Left ventricle myocardium inferior (tissue), 1 donor: ENCODE measurements around the gene FARS2. TPM values are rescaled to one million over a fixed set of nuclear protein-coding genes. Genes with fewer than 3 reads are reported as not detected.

Source experiments
- DNase-seq: peaks from one replicate; pipeline ENCODE4 v3.0.0-alpha.2; 2020
- H3K27ac ChIP-seq: fragments of 200-600 bp; replicated peaks from 2 replicates; pipeline ENCODE4 v1.8.0; 2021
- H3K27me3 ChIP-seq: fragments of 200-600 bp; 2 replicates; pipeline ENCODE4 v1.8.0; 2021; ENCODE audit warnings: low read depth
- H3K36me3 ChIP-seq: fragments of 200-600 bp; 2 replicates; pipeline ENCODE4 v1.8.0; 2021
- H3K4me1 ChIP-seq: fragments of 200-600 bp; 2 replicates; pipeline ENCODE4 v1.8.0; 2021
- H3K4me3 ChIP-seq: fragments of 200-600 bp; 2 replicates; pipeline ENCODE4 v1.8.0; 2021; ENCODE audit warnings: mild to moderate bottlenecking, moderate library complexity
- H3K9me3 ChIP-seq: fragments of 200-600 bp; replicated peaks from 2 replicates; pipeline ENCODE4 v1.8.0; 2021
- intact Hi-C: fragments of 100-400 bp; cut with micrococcal nuclease; formaldehyde crosslinking; loops from one replicate; pipeline ENCODE4 v1.11.0; 2022
- total RNA-seq: library from RNA; stranded (reverse); fragmentation: NEBNext Ultra II Directional; extraction: Animal tissue kit (Norgen Biotek cat#: 25700); gene quantifications from one replicate; pipeline ENCODE4 v1.2.1, GENCODE V29; 2021
- TF ChIP-seq, protein P1 (sequence below): fragments of 200-600 bp; IDR thresholded peaks from 2 replicates; pipeline ENCODE4 v1.8.0; 2021; ENCODE audit warnings: antibody characterized with exemption, mild to moderate bottlenecking, borderline replicate concordance
- donor health status: DM: no; HTN: yes; CAD: no; lungs with severe emphysema.

FARS2 gene
- total RNA-seq, 1 donor from 2014 or later = 16.7 TPM

DNA sequence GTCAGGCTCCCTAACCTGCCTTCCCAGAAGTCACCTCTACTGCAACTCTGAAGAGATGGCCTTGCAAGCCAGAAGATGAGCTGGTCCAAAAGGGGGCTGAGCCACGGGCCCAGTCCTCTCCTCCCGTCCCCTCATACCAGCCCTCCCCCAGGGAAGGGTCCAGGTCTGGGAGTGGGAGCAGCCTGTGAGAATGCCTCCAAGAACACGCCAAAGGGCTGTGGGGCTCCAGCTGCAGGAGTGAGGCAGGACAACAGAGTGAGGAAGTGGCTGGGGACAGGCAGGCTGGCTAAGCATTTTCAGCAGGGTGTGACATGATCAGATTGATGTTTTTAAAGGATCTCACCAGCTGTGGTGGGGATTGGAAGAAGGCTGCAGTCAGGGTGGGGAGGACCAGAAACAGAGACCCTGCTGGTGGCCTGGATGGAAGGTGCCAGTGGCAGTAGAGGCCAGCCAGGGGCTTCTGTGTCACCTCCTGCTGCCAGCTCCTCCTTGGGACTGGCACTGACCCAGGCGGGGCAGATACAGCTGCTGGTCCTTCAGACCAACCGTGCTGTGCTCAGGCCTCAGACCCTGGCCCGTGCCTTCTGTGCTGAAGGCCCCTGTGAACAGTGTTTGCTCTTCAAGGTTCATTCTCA is 487.8 kb downstream of the FARS2 start:
- H3K27ac ChIP-seq = no peak overlapping the region
- H3K4me1 ChIP-seq = peaks cover 66% of the 10 kb centered on the region
- H3K9me3 ChIP-seq = peaks cover 8% of the 10 kb centered on the region
- intact Hi-C loops = no loop called here
- peaks cover 4% of the 10 kb centered on the region for H3K36me3 ChIP-seq
- no peak overlapping the region for H3K4me3 ChIP-seq
- no peaks in the 10 kb centered on the region for H3K27me3 ChIP-seq
- TF ChIP-seq, protein P1, sequence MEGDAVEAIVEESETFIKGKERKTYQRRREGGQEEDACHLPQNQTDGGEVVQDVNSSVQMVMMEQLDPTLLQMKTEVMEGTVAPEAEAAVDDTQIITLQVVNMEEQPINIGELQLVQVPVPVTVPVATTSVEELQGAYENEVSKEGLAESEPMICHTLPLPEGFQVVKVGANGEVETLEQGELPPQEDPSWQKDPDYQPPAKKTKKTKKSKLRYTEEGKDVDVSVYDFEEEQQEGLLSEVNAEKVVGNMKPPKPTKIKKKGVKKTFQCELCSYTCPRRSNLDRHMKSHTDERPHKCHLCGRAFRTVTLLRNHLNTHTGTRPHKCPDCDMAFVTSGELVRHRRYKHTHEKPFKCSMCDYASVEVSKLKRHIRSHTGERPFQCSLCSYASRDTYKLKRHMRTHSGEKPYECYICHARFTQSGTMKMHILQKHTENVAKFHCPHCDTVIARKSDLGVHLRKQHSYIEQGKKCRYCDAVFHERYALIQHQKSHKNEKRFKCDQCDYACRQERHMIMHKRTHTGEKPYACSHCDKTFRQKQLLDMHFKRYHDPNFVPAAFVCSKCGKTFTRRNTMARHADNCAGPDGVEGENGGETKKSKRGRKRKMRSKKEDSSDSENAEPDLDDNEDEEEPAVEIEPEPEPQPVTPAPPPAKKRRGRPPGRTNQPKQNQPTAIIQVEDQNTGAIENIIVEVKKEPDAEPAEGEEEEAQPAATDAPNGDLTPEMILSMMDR = no peak
- no peak for DNase-seq

DNA sequence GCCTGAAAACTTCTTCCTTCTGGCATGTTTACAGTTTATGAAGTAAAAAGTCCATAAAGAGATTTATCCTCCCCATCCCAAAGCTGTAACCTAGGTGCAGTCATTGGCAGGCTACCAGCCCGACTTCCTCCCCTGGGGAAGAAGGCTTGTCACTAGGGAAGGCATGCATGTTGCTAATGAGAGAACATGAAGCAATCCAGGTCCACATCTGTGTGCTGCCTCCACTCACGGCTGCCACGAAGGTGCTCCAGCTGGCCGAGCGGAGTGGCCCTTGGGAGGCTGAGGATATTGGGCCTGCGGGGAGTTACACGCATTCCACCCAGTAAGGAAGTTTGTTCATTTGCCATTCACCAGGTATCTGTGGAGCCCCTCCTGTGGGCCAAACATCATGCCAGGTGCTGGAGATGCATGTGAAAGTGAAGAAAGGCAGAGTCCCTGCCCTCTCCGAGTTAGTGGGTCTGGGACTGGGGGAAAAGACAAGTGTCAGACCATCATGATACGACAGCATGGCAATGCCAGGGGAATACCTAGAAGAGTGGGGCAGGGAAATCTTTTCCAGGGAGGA is 488.4 kb downstream of the FARS2 start:
- Histone ChIP-seq H3K27ac (no peak overlapping the region), H3K9me3 (peaks cover 14% of the 10 kb centered on the region), H3K4me1 (peaks cover 61% of the 10 kb centered on the region), H3K36me3 (peaks cover 10% of the 10 kb centered on the region), H3K4me3 (no peak overlapping the region), H3K27me3 (no peaks in the 10 kb centered on the region)
- TF ChIP-seq, protein P1 = no peak
- intact Hi-C loops = no loop called here
- DNase-seq = no peak

DNA sequence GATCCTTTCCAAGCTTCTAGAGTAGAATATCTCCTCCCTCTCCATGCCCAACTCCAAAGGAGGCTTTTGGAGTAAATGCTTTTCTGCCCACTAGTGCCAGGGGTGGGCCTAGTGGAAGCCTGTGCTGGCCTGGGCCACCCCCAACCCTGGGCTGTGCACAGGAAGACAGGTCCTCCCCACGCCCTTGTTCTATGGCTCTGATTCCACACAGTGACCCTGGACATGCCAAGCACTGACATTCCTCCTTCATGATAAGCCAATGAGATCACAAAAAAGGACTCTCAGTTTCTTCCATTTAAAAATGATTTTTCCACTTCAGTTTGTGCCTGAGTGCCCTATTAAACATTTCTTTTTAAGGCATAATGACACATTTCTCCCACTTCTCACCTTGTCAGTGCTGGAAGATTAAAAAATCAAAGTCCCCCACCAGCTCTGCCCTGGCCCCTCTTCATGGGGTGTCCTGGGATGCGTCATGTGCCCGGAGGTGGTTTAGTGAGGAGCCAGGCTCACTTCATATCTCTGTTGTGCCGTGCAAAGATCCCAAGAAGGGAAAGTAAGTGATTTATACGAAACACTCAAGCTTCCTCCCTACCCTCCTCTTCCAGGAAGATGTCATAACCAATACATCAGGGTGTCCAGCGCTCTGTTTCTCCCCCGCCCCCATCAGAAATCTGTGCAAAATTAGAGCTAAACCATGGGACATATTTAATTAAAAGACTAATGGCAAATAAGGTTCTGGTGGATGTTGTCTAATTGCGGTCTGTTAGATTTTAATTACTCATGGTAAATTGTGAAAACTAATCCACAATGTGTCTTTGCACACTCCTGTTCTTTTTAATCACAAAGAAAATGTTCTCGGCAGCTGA is 490.4 kb downstream of the FARS2 start:
- H3K27ac ChIP-seq = peak overlapping the region; percentile 7
- intact Hi-C loops = no loop called here
- TF ChIP-seq, protein P1 = no peak
- H3K4me1 ChIP-seq = peaks cover 44% of the 10 kb centered on the region
- no peak overlapping the region for H3K4me3 ChIP-seq
- no peak for DNase-seq
- H3K9me3 ChIP-seq = peaks cover 23% of the 10 kb centered on the region
- no peaks in the 10 kb centered on the region for H3K27me3 ChIP-seq
- peaks cover 14% of the 10 kb centered on the region for H3K36me3 ChIP-seq

DNA sequence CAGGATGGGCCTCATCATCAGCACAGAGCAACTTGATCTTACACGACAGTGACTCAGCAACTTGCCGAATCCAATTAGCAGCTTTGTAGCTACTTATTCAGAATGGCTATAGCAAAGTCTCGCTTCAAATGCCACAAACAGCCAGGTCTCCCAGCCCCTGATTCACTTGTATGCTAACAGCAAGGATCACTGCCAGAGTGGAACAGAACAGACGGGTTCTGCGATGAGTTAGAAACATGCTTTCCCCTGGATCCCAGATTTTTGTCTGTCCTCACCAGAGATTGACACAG is 491.0 kb downstream of the FARS2 start:
- no peak overlapping the region for H3K4me3 ChIP-seq
- peaks cover 39% of the 10 kb centered on the region for H3K4me1 ChIP-seq
- peaks cover 14% of the 10 kb centered on the region for H3K36me3 ChIP-seq
- DNase-seq = no peak
- peaks cover 23% of the 10 kb centered on the region for H3K9me3 ChIP-seq
- TF ChIP-seq, protein P1 = no peak
- H3K27ac ChIP-seq = peak overlapping the region; percentile 7
- no peaks in the 10 kb centered on the region for H3K27me3 ChIP-seq
- intact Hi-C loops = no loop called here

DNA sequence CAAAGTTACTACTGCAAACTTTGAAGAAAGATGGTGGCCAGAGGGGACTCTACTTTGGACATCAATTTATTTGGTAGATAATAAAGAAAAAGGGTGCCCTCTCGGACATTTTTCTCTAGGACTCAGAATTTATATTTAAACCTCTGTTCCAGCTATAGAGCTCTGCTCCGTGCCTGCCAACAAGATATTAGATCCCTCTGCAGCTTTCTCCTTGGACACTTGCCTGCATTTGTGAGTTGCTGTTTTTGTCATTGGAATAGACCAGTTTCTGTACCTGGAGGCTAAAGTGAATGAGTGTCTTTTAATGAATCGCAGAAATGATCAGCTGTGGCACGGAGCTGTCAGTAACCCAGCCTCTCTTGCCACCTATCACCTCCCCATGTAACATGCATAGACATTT is 491.9 kb downstream of the FARS2 start:
- TF ChIP-seq, protein P1 = peak; percentile 37
- Histone ChIP-seq H3K27ac (peak overlapping the region; percentile 7), H3K4me3 (no peak overlapping the region), H3K9me3 (peaks cover 23% of the 10 kb centered on the region), H3K27me3 (no peaks in the 10 kb centered on the region), H3K36me3 (peaks cover 14% of the 10 kb centered on the region), H3K4me1 (peaks cover 38% of the 10 kb centered on the region)
- DNase-seq = no peak
- intact Hi-C loops = no loop called here
